ENCODE results near the gene ZNF593. TPM values are rescaled to one million over a fixed set of nuclear protein-coding genes. Genes with fewer than 3 reads are reported as not detected.

ZNF593 gene
- polyA plus RNA-seq, 1 of the 3 experiments (the other 2 are of a cell fraction) = 64.8 TPM

- Histone ChIP-seq H3K27ac (ENCODE audit: low read depth in 2 of 2, low read length in 1 of 2) (no peak overlapping the region), H2AFZ (ENCODE audit: low read depth) (no peak overlapping the region), H3K79me2 (ENCODE audit: insufficient read depth) (no peaks in the 10 kb centered on the region), H3K4me1 (ENCODE audit: control insufficient read depth in 1 of 2, insufficient read depth in 2 of 2, low read depth in 1 of 2, low read length in 1 of 2) (no peaks in the 10 kb centered on the region), H3K9ac (no peak overlapping the region), H3F3A (replicated peaks; ENCODE audit: insufficient read depth) (no peaks in the 10 kb centered on the region), H3K4me2 (no peak overlapping the region), H3K4me3 (ENCODE audit: low read depth in 2 of 2, low read length in 1 of 2) (no peak overlapping the region), H3K9me2 (no peaks in the 10 kb centered on the region), H4K20me1 (ENCODE audit: insufficient read depth) (no peaks in the 10 kb centered on the region), H3K9me3 (no peaks in the 10 kb centered on the region), H3K36me3 (replicated peaks in 1 of 2; ENCODE audit: control insufficient read depth in 1 of 2, insufficient read depth in 2 of 2, low read length in 1 of 2) (no peaks in the 10 kb centered on the region), H3K27me3 (ENCODE audit: insufficient read depth) (no peaks in the 10 kb centered on the region)
- no peak for TF ChIP-seq YY1 (IDR thresholded peaks at IDR 0.05; ENCODE audit: low read depth)
- TF ChIP-seq TAF1 (IDR thresholded peaks at IDR 0.05; ENCODE audit: borderline replicate concordance, low read depth, low read length) = no peak
- TF ChIP-seq SMC3 (IDR thresholded peaks at IDR 0.05; ENCODE audit: low read depth, low read length) = no peak
- no peak for TF ChIP-seq GATA2 (CRISPR knock-in tag; IDR thresholded peaks at IDR 0.05)
- no peak for TF ChIP-seq EZH2phosphoT487 (IDR thresholded peaks at IDR 0.05; ENCODE audit: borderline replicate concordance, low read depth)
- TF ChIP-seq FOSL2 (IDR thresholded peaks at IDR 0.05; ENCODE audit: borderline replicate concordance, low read depth) = no peak
- no peak for TF ChIP-seq SIN3A (IDR thresholded peaks at IDR 0.05; ENCODE audit: borderline replicate concordance, low read depth, low read length)
- TF ChIP-seq NFIC (IDR thresholded peaks at IDR 0.05; ENCODE audit: borderline replicate concordance) = no peak
- TF ChIP-seq USF2 (IDR thresholded peaks at IDR 0.05; ENCODE audit: borderline replicate concordance, low read depth, low read length) = no peak
- TF ChIP-seq PBX3 (IDR thresholded peaks at IDR 0.05) = no peak
- TF ChIP-seq RFX5 (IDR thresholded peaks at IDR 0.05; ENCODE audit: low read length) = no peak
- no peak for TF ChIP-seq ELF1 (IDR thresholded peaks at IDR 0.05)
- no peak for TF ChIP-seq GABPA (IDR thresholded peaks at IDR 0.05; ENCODE audit: low read depth)
- no peak for TF ChIP-seq JUND (IDR thresholded peaks at IDR 0.05)
- TF ChIP-seq, protein P1, sequence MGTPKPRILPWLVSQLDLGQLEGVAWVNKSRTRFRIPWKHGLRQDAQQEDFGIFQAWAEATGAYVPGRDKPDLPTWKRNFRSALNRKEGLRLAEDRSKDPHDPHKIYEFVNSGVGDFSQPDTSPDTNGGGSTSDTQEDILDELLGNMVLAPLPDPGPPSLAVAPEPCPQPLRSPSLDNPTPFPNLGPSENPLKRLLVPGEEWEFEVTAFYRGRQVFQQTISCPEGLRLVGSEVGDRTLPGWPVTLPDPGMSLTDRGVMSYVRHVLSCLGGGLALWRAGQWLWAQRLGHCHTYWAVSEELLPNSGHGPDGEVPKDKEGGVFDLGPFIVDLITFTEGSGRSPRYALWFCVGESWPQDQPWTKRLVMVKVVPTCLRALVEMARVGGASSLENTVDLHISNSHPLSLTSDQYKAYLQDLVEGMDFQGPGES (IDR thresholded peaks at IDR 0.05; ENCODE audit: low read depth, low read length) = no peak
- POLR2A ChIA-PET = no interaction called here
- whole genome bisulfite sequencing (ENCODE audit: low lambda C conversion rate) = 65% methylated on average over 3 of the region's 3 CpGs
- no peak for DNase-seq
- CTCF ChIA-PET = no interaction called here
Measured at GRCh38 chr1:26134466-26134865, 35.2 kb upstream of the ZNF593 start.

DNA sequence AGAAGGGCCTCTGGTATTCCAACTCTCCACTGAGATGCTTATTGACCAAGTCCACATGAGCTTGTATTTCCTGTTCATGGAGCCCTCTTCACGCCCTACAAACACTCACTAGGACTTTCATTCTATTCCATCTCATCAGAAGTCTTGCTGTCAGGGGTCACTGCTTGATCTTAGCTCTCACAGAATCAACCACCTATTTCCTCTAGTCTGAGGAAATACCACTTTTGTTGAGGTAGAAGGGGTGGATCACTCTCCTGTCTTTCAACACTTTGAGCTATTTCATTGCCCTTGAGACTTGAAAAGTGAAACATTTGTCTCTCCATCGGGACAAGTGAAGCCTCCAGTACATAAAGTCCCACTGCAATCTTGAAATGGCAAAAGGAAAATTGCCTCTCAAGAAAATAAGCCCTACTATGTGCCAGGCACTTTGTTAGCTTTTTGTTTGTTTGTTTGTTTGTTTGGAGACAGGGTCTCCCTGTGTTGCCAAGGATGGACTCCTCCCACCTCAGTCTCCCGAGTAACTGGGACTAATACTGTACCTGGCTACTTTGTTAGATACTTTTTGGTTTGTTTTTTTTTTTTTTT, 30.6 kb upstream of the ZNF593 start:
- no peak overlapping the region for H3K4me3 ChIP-seq (ENCODE audit: low read depth in 2 of 2, low read length in 1 of 2)
- 47% methylated on average over 3 of the region's 3 CpGs for WGBS (ENCODE audit: low lambda C conversion rate)
- DNase-seq = no peak
- H3K4me2 ChIP-seq = no peak overlapping the region
- H3K9ac ChIP-seq = no peak overlapping the region
- no peaks in the 10 kb centered on the region for H4K20me1 ChIP-seq (ENCODE audit: insufficient read depth)
- no peaks in the 10 kb centered on the region for H3K9me3 ChIP-seq
- ChIA-PET CTCF (interaction anchor here (1.0 to 1.9 kb wide), 8 partner anchors 9 to 104 kb away, joined by 3 to 8 read pairs (median 5); no protein-coding TSS in a partner anchor), POLR2A (no interaction called here)
- TF ChIP-seq NRF1 (IDR thresholded peaks at IDR 0.05; ENCODE audit: low read depth, low read length) (no peak), ELF1 (IDR thresholded peaks at IDR 0.05) (no peak)
- no peaks in the 10 kb centered on the region for H3K79me2 ChIP-seq (ENCODE audit: insufficient read depth)
- no peaks in the 10 kb centered on the region for H3K9me2 ChIP-seq
- H3K36me3 ChIP-seq (replicated peaks in 1 of 2; ENCODE audit: control insufficient read depth in 1 of 2, insufficient read depth in 2 of 2, low read length in 1 of 2) = no peaks in the 10 kb centered on the region
- H3F3A ChIP-seq (replicated peaks; ENCODE audit: insufficient read depth) = no peaks in the 10 kb centered on the region
- no peak overlapping the region for H3K27ac ChIP-seq (ENCODE audit: low read depth in 2 of 2, low read length in 1 of 2)
- no peaks in the 10 kb centered on the region for H3K27me3 ChIP-seq (ENCODE audit: insufficient read depth)
- no peaks in the 10 kb centered on the region for H3K4me1 ChIP-seq (ENCODE audit: control insufficient read depth in 1 of 2, insufficient read depth in 2 of 2, low read depth in 1 of 2, low read length in 1 of 2)
- H2AFZ ChIP-seq (ENCODE audit: low read depth) = no peak overlapping the region

All from SK-N-SH (cell line).